GM19372 (cell line): ENCODE data around the gene VARS1.
"Not testable (repeated sequence)": the region's sequence is repeated elsewhere in the genome, so short reads cannot be mapped to it uniquely, and the experiment has no call there.

Experiments
- ATAC-seq: cut with Tn5 transposase; IDR thresholded peaks from one replicate; pipeline ENCODE4 v1.9.1; 2021; ENCODE audit warnings: mild to moderate bottlenecking, low read depth, moderate library complexity; ENCODE audit not compliant: unreplicated experiment

VARS1 gene

DNA sequence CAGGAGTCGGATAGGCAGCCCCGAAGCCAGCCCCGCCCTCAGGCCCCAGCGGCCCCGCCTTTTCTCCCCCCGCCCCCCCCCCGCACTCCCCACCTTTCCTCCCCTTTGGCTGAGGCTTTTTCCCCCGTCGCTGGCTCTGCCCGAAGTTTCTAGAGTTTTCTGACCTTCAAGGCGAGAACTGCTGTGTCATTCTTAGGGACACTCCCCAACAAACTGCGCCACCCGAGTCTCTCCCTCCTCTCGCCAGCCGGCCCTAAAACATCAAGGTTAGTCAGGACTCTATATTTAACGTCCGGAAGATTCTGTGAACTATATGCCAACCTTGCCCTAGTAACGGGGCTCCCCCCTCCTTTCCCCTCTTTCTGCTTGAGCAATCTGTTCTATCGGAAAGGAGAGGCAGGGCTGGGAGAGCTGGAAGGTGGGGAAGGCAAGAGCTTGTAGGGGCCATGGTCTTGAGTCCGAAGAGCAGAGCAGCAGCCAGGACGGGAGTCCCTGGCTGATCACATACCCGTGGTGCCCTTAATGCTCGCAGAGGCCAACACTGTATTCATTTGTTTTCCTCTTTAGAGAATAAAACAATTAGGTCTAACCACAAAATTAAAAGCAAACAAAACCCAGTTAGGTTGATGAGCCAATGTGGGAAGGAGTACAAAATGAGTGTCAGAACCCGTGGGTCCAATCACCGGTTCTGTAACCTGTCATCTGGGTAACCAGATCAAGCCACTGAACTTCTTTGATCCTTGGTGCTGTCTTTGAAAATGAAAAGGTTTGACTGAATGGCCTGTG is 26.7 kb upstream of the VARS1 start:
- no peak for ATAC-seq

DNA sequence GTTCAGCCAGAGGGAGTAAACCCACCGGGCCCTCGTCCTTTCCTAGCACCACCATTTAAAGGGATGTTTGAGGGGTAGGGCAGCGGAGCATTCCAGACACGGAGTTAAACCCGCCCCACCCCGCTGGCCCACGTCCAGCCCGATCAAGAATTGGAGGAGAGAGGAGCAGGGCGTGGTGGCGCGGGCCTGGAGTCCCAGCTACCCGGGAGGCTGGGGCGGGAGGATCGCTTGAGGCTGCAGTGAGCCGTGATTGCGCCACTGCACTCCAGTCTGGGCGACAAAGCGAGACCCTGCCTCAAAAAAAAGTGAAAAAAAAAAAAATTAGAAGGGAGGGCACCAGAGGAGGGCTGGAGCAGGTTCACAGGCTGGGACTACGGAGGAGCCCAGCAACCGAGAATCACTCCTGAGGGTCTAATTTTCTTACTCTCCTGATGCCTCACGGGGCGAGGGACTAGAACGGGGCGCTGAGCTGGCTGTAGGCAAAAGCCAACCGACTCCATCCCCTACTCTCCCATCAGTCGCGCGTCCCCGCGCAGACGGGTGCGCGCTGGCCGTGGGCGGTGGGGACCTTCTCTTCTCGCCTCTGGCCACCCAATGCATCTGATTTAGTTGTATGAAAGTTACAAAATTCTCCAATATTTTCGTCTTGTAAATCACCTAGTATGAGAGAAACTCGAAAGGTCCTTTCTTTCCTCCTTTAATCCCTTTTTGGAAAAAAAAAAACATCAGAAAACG is 25.9 kb upstream of the VARS1 start:
- no peak for ATAC-seq

DNA sequence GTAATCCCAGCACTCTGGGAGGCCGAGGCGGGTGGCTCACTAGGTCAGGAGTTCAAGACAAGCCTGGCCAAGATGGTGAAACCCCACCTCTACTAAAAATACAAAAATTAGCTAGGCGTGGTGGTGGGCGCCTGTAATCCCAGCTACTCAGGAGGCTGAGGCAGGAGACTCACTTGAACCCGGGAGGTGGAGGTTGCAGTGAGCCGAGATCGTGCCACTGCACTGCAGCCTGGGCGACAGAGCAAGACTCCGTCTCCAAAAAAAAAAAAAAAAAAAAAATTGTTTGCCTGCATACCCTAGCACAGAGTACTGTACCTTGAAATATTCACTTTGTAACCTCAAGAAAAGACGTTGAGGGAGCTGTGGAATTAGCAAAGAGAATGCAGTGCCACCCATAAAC is 24.8 kb upstream of the VARS1 start:
- not testable (repeated sequence) for ATAC-seq

- ATAC-seq: no peak
Measured at GRCh38 chr6:31819871-31820299, 24.3 kb upstream of the VARS1 start.

DNA sequence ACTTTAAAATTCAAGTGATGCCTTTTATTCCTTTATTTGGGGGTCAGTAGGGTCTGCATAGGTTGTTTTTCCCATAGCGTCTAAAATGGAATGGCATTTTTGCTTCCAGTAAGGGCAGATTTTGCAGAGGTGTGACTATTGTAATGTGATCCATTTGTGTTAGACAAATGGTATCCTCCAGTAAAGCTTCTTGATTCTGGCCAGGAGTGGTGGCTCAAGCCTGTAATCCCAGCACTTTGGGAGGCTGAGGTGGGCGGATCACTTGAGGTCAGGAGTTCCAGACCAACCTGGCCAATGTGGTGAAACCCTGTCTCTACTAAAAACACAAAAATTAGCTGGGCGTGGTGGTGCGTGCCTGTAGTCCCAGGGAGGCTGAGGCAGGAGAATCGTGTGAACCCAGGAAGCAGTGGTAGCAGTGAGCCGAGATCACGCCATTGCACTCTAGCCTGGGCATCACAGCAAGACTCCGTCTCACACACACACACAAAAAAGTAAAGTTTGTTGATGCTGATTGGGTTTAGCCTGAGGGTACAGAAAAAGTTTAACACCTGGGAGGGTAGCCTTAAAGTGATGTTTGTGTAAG is 22.5 kb upstream of the VARS1 start:
- ATAC-seq: not testable (repeated sequence)

GRCh38 chr6:31817133-31817928 is 21.8 kb upstream of the VARS1 start:
- ATAC-seq: not testable (repeated sequence)

GRCh38 chr6:31815025-31815838 is 19.7 kb upstream of the VARS1 start, which contains the start of the genes HSPA1A and HSPA1L:
HSPA1A (plus strand) TSS chr6:31815543; CDS start chr6:31815757, 214 bp downstream.
HSPA1L (minus strand) TSS chr6:31815283; CDS start chr6:31811972, 3,311 bp downstream.
- no peak for ATAC-seq

GRCh38 chr6:31814677-31815024 is 19.1 kb upstream of the VARS1 start:
- no peak for ATAC-seq

DNA sequence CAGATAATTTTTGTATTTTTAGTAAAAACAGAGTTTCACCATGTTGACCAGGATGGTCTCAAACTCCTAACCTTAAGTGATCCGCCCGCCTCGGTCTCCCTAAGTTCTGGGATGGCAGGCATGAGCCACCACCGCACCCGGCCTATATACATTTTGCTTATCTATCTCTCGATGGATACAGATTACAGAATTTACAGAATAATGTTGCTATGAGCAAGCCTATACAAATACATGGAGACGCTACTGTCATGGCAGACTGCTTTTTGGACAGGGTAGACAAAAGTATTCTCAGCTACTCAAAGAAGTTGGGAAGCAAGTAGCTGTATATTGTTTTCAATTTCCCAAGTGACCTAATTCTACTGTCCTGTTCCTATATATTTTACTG is 17.9 kb upstream of the VARS1 start:
- no peak for ATAC-seq

DNA sequence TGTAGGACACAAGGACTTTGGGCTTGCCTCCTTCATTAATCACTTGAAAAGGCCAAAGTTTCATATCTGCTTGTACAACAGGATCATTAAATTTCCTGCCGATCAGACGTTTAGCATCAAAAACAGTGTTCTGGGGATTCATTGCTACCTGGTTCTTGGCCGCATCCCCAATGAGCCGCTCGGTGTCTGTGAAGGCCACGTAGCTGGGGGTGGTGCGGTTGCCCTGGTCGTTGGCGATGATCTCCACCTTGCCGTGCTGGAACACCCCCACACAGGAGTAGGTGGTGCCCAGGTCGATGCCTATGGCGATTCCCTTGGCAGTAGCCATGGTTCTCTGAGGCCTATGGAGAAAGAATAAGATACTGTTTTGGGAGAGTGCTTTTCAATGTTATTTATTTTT is 16.1 kb upstream of the VARS1 start:
- no peak for ATAC-seq

- ATAC-seq: not testable (repeated sequence)
Measured at GRCh38 chr6:31808599-31808998, 13.0 kb upstream of the VARS1 start.

DNA sequence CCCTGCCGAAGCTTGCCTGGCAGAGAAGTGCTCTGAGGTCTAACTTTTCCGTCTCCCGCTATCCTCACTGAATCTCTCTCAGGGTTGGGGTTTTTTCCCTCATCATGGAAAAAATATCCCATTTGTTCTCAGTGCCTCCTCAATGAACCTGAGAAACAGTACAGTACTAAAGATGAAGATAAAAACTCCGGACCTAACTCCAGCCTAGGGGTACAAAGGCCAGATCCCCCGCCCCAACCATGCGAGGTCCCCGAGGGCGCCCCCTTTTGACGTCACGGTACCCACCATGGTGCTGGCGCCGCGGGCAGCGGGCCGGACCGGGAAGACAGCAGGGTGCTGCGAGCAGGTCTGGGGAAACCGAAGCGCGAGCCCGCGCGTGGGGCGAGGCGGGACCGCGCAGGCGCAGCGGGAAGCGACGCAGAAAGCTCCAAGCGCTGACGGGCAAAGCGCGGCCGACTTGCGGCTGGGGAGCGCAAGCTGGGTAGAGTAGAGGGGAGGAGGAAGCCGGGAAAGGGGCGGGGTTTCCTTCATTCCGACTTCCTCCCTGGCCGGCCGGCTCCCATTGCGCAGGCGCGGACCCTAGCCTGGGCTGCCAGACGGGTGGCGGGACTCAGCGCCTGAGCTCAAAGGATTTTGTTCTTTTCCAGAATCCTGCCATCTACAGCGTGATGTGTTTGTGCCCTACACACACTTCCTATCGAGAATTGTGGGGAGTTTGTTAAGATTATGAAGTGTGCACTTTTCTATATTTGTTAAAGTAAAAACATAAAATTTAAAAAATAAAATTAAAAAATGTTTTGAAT is 11.1 kb upstream of the VARS1 start, which contains the start of gene LSM2:
LSM2 (minus strand) TSS at position 497 of the 803 bp plus-strand sequence; CDS start at position 288, 209 bp downstream.
- peak; percentile 94 for ATAC-seq

DNA sequence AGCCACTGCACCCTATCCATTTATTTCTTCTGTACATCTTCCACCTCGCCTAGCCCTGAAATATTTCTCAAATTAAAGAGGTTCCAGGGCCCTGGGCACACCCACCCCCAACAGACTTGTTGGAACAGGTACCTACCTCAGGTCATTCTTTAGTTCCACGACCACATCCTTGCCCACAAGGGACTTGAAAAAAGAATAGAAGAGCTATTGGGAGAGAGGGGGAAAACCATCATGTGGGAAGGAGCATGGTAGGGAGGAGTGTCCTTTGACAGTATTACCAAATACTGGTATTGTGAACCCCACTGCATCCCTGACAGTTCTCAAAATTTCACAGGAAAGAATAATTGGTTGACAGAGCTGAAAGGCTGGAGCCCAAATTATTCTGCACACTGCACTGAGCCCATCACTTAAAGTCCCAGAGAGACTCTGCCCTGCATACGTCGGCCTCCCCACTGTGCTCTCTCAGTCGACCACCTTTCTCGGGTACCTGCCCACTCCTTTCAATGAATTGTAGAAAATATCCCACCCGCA is 10.5 kb upstream of the VARS1 start:
- no peak for ATAC-seq

- not testable (repeated sequence) for ATAC-seq
Measured at GRCh38 chr6:31801031-31801927, 5.7 kb upstream of the VARS1 start.

DNA sequence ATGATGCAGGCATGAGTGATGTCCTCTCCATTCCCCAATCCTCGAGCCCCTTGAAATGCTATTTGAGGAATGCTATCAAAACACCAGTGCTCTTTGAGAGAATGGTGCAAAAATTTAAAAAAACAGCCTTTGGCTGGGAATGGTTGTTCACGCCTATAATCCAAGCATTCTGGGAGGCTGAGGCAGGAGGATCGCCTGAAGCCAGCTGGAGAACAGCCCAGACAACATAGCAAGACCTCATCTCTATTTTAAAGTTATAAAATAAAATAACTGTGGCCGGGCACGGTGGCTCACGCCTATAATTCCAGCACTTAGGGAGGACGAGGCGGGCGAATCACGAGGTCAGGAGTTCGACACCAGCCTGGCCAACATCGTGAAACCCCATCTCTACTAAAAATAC is 4.2 kb upstream of the VARS1 start:
- no peak for ATAC-seq

DNA sequence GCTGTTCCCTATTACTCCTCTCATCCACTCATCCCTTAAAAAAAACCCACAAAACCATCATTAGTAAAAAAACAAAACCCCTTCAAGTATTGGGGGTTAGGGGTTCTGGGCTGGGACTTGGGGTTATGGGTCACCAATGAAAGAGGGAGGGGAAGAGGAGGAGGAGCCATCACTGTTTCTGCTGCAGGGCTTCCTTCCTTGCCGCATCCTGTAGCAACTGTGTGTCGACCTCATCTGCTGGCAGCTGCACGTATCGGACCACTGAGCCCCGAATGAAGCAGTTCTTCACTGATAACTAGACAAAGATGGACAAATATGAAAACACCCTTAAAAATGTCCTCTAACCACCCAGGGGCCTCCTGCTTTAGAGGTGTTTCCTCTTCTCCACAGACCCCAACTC is 2.0 kb upstream of the VARS1 start:
- ATAC-seq: no peak

DNA sequence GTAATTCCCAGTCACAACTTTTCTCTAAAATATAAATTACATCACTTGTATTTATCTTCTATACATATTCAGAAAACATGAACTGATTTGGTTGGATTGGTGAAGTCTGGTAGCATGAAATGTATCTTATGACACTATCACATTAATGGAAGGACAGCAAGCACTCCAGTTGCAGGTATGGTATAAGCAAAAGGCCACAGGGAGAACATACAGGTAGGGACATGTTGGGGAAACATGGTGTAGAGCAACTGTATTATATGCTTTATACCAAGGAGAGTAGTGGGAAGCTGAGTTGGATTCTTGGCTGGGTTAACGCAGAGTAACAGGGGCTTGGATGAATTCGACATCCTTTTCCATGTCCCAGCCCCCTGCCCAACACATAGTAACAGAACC is 1.4 kb upstream of the VARS1 start:
- ATAC-seq: no peak
